ENCODE measurements around the gene FAM227B.
"Not testable (repeated sequence)": the region's sequence is repeated elsewhere in the genome, so short reads cannot be mapped to it uniquely, and the experiment has no call there.

FAM227B gene

GRCh38 chr15:49606594-49606993, 14.0 kb downstream of the FAM227B start:
- no peak for DNase-seq

GRCh38 chr15:49605588-49605987, 15.0 kb downstream of the FAM227B start:
- DNase-seq: no peak

- no peak for DNase-seq
Observed at GRCh38 chr15:49604625-49605409, 15.8 kb downstream of the FAM227B start.

GRCh38 chr15:49592829-49593316, 27.7 kb downstream of the FAM227B start:
- not testable (repeated sequence) for DNase-seq

- no peak for DNase-seq
Observed at GRCh38 chr15:49589030-49589429, 31.6 kb downstream of the FAM227B start.

- DNase-seq: no peak
Observed at GRCh38 chr15:49573421-49573820, 47.2 kb downstream of the FAM227B start.

GRCh38 chr15:49570672-49571071, 49.9 kb downstream of the FAM227B start:
- no peak for DNase-seq

- DNase-seq: no peak
Observed at GRCh38 chr15:49570174-49570573, 50.4 kb downstream of the FAM227B start.

- DNase-seq: no peak
Observed at GRCh38 chr15:49560045-49560444, 60.6 kb downstream of the FAM227B start.

GRCh38 chr15:49558929-49559328, 61.7 kb downstream of the FAM227B start:
- no peak for DNase-seq

GRCh38 chr15:49556437-49556836, 64.2 kb downstream of the FAM227B start:
- no peak for DNase-seq

- DNase-seq: not testable (repeated sequence)
Observed at GRCh38 chr15:49550342-49550741, 70.3 kb downstream of the FAM227B start.

- no peak for DNase-seq
Observed at GRCh38 chr15:49538520-49538919, 82.1 kb downstream of the FAM227B start.

- DNase-seq: no peak
Observed at GRCh38 chr15:49530092-49530491, 90.5 kb downstream of the FAM227B start.

- DNase-seq: no peak
Observed at GRCh38 chr15:49528289-49528688, 92.3 kb downstream of the FAM227B start.

- DNase-seq: no peak
Observed at GRCh38 chr15:49521802-49522201, 98.8 kb downstream of the FAM227B start.

- not testable (repeated sequence) for DNase-seq
Observed at GRCh38 chr15:49512739-49513138, 107.9 kb downstream of the FAM227B start.

GRCh38 chr15:49507261-49507660, 113.4 kb downstream of the FAM227B start:
- no peak for DNase-seq

- no peak for DNase-seq
Observed at GRCh38 chr15:49506341-49506740, 114.3 kb downstream of the FAM227B start.

- no peak for DNase-seq
Observed at GRCh38 chr15:49501586-49501985, 119.0 kb downstream of the FAM227B start.

GRCh38 chr15:49495993-49496753, 124.4 kb downstream of the FAM227B start:
- DNase-seq: no peak

- DNase-seq: no peak
Observed at GRCh38 chr15:49494842-49495241, 125.8 kb downstream of the FAM227B start.

GRCh38 chr15:49492830-49493229, 127.8 kb downstream of the FAM227B start:
- no peak for DNase-seq

GRCh38 chr15:49492151-49492550, 128.5 kb downstream of the FAM227B start:
- DNase-seq: no peak

Measured in DMS79 (cell line).